NCI-H524 treated with DMSO at 0.1 percent for 48 hours (cell line): ENCODE data around the gene PHTF2.
A peak's percentile ranks its signal among the peaks of the same experiment; 100 is the strongest.
"Not testable (repeated sequence)": the region's sequence is repeated elsewhere in the genome, so short reads cannot be mapped to it uniquely, and the experiment has no call there.

Source experiments
- DNase-seq: peaks from one replicate; lab custom pipeline; 2025; lab: John Stamatoyannopoulos, UW

Gene PHTF2

DNA sequence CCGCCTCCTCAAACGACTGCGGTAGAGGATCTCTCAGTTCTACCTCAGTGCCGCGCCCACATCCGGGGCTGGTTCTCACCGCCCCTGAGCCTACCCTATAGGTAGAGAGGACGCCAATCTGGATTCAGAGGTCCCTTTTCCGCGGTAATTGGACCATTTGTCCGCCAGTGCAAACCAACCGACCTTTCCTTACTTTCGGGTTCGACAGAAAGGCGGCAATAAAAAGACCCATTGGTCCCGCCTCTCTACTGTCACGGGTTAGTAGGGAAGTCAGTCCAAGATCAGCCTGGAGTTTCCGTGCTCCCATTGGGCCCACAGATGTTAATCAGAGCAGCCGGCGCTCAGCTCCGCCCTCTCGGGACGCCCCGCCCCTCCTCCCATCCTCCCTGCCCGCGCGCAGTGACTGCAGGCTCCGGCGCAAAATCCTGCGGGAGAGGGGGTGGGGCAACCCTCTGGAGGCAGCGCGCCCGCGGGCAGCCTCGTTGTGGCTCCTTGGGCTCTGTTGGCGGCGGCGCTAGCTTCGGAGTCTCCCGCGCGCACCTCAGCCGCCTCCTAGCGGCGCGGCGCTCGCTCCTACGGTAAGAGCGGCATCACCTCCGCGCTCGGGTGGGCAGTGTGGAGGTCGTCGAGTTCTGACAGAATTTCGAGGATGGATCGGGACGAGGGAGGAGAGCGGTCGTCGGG is at the start of gene PHTF2, which contains the start of gene TMEM60:
Gene PHTF2, plus strand, starts transcription at position 380 of the 684 bp plus-strand sequence.
Gene TMEM60, minus strand, starts transcription at position 41 of the 684 bp plus-strand sequence. CDS start 4,061 bp downstream, outside the sequence.
- DNase-seq, result peak; percentile 98

DNA sequence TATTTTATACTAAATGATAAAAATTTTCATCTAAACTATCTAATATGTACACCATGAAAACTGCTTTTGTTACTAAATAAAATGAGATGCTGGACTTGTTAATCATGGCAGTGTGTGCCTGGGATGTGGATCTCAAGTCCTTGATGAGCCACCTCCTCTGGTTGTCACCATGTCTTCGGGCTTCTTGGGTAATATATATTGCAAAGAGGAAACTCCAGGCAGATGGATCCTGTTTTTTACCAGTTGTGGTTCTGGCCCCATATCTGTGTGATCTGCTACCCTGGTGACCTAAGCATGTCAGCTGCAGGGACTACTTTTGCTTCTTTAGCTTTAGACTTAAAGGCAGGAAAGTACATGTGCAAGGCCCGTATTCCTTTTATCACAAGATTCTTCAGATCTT is 46.6 kb upstream of the PHTF2 start:
- no peak for DNase-seq

DNA sequence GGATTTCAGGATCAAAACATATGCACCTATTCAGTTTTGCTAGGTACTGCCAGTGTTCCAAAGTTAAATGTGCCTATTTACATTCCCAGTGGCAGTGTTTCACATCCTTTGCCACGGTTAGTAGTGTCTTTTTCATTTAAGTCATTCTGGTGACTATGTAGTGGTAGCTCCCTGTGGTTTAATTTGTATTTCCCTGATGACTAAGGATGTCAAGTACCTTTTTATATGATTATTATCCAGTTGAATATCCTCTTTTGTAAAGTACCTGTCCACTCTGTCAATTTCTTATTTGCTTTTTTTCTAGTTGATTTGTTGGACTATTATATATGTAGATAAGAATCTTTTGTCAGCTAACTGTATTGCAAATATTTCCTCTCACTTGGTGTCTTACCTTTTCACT is 45.4 kb upstream of the PHTF2 start:
- DNase-seq, result no peak

DNA sequence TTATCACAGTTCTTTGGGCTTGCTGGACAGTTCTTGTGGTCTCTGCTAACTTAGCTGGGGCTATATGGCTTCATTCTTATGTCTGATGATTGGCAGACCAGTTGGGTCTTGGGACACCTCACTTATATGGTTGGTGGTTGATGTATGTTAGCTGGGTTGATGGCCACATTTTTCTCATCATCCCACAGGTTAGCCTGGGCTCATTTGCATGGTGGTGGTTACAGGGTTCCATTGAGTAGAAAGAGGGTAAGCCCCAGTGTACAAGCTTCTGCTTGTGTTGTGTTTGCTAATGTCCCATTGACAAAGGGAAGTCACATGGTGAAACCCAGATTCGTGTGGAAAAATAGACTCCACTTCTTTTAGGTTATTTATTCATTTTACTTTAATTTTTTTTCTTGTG is 41.0 kb upstream of the PHTF2 start:
- no peak for DNase-seq

DNA sequence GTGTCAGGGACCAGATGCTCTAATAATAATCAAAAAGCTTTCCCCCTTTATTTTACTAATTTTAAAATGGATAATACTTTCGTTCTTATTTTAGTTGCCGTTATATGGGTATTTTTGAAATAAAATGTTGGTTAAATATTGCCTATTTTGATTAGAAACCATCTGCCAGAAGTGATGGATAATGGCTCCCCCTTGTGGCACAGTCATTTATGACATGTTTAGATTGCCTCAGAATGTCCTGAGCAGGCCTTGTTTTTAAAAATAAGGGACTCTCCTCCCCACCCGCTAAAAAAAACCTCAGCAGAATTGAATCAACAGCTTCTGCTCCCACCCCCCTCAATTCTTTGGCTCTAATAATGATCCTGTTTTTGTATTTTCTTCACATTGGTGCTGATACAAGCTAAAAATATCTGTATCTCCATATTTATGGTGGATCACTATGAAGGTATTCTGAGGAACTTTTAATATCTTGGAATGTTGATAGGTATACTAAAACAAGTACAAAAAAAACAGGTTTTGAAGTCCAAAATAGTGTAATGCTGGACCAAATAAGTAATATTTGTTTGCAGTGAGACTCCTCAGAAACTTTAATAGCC is 39.2 kb upstream of the PHTF2 start:
- DNase-seq, result no peak

DNA sequence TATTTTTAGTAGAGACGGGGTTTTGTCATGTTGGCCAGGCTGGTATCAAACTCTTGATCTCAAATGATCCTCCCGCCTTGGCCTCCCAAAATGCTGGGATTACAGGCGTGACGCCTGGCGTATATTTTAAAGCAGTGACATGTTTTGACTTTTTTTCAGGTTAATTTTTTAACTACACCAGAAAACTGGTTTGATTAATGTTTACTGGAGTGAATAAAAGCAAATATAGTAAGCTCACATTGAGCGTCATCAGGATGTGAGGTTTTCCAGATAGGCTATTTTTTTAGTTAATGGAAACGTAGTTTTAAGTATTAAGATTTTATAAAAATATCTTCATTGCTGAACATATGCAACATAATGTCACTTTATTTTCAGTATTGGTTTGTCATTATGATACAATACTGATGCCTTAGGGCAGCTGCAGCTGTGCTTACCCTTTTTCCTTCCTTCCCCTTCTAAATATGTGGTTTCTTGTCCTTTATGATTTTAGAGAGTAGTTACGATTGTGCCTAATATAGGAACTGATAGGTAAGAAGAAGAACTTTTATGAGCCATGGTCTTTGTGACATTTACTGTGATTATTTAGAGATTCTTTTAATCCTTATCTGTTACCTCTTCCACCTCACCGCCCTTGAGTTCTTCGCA is 37.6 kb upstream of the PHTF2 start:
- DNase-seq, result no peak

DNA sequence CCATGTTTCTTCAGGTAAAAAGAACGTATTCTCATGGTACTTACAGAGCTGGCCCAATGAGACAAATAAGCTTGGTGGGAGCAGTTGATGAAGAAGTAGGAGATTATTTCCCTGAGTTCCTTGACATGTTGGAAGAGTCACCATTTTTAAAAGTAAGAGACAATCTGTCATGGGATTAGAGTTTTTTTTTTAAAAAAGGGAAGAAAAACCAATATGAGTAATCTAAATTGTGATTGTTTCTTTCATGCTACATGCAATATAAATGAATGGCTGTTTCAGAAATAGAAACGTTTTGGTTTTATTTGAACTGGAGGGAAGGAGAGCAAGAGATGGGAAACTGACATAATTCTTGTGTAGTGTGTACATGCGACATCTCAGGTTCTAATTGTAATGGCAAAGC is 33.1 kb upstream of the PHTF2 start:
- DNase-seq, result no peak

DNA sequence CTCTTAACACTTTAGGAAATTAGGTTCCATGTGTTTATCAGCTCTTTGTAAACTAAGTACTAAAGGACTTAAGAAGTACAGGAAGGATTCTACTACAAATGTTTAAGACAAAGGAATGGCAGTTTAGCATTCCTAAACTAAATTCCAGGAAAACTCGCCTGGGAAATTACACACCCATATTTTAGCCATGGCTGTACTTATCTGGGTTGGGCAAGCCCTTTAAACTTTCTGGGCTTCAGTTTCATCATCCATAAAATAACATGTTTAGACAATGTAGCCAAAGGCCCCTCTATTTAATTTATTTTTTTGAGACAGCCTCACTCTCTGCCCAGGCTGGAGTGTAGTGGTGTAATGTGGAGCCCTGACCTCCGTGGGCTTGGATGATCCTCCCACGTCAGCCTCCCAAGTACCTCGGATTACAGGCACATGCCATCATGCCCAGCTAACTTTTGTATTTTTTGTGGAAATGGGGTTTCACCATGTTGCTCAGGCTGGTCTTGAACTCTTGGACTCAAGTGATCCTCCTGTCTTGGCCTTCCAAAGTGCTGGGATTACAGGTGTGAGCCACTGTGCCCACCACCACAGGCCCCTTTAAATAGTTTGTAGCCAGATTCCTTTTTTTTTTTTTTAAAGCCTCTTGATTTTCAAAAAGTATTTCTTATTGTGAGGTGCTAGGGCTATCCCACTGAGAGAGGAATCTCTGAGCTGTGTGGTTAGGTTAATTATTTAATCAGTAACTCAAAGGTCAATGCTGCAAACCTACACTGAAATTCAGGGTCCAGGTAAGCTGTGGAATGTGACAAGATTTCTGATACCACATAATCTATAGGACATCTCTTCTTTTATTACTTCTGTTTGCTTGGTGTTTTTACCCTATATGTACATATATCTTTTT is 32.4 kb upstream of the PHTF2 start:
- DNase-seq, result no peak

DNA sequence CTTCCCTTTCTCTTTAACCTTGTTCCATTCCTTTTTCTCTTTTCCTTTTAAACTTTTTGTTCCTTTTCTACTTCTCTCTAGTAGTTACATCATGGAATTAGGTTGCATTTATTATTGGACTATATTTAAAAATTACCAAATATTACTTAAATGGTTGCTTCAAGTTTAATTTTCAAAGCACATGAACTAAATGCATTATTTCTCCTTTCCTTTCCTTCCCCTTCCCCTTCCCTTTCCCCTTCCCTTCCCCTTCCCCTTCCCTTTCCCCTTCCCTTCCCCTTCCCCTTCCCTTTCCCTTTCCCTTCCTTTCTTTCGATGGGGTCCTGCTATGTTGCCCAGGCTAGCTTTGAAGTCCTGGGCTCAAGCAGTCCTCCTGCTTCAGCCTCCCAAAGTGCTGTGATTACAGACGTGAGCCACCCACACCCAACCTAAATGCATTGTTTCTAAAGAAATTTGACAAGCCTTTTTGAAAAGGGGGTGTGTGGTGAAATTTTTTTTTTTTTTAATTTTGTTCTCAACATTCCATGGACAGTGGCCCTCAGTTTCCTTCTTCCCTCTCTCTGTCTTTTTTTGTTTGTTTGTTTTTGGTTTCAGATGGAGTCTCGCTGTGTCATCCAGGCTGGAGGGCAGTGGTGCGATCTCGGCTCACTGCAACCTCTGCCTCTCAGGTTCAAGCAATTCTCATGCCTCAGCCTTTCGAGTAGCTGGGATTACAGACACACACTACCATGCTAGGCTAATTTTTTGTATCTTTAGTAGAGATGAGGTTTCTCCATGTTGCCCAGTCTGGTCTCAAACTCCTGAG is 31.6 kb upstream of the PHTF2 start:
- no peak for DNase-seq

DNA sequence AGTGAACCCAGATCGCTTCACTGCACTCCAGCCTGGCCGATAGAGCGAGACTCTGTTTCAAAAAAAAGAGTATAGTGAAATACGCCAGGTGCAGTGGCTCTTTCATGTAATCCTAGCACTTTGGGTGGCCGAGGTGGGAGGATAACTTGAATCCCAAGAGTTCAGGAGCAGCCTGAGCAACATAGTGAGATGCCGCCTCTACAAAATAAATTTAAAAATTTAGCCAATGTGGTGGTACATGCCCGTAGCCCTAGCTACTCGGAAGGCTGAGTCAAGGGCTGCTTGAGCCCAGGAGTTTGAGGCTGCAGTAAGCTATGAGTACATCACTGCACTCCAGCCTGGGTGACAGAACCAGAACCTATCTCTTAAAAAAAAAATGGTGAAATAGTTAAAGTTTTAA is 28.3 kb upstream of the PHTF2 start:
- no peak for DNase-seq

DNA sequence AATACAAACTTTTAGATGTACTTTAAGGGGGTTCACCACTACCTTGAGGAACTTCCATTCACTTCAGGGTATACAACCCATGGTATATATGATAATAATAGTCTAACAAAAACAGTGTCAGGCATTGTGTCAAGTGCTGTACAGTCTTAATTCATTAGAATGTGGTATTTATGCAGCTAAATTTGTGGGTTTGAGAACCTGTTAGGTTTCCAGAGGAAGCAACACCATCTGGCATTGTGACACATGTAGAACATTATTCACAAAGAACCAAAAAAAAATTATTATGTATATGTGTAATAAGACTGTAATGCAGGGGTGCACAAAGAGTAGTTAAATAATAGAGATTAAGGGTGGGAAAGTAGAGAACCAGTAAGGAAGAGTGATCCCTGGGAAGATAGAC is 26.7 kb upstream of the PHTF2 start:
- DNase-seq, result no peak

DNA sequence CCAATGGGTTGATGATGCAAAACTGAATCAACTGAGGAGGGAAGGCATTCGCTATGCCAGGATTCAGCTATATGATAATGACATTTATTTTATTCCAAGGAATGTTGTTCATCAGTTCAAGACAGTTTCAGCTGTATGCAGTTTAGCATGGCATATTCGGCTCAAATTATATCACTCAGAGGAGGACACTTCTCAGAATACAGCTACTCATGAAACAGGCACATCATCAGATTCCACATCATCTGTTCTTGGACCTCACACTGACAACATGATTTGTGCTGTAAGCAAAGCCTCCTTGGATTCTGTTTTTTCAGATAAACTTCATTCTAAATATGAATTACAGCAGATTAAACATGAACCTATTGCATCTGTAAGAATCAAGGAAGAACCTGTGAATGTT is 20.0 kb upstream of the PHTF2 start:
- no peak for DNase-seq

DNA sequence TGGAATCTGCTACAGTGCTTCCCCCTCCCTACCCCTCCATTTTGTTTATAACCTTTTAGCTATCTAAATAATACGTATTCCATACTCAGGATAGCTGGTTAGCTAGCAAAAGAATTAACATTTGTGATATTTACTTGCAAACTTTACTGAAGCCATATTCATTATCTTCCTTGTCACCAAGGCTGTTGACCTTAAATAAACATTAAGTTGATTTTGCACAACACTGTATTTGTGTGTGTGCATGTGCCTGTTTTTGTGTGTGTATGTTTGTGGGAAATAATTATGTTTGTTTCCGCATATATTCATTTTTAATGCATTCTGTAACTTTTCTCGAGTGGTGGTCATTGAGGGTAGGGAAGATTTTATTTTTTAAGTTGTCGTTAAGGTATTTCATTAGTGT is 16.2 kb upstream of the PHTF2 start:
- no peak for DNase-seq

DNA sequence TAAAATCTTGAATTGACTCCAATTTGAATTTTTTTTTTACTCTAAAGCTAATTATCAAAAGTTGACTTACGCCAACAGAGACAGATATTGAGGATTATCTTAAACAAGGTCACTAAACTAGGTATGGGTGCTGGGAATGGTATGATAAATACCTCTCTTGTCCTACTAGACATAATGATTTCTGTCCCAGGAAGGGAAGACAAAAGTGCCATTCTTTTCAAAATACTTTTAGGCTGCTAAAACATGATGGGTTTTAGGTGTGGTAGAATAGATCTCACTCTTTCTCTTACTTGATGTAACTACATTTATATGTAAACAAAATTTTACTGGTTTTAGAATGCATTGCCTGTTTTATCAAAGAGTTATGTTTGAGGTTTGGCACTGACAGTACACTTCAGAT is 15.5 kb upstream of the PHTF2 start:
- no peak for DNase-seq

DNA sequence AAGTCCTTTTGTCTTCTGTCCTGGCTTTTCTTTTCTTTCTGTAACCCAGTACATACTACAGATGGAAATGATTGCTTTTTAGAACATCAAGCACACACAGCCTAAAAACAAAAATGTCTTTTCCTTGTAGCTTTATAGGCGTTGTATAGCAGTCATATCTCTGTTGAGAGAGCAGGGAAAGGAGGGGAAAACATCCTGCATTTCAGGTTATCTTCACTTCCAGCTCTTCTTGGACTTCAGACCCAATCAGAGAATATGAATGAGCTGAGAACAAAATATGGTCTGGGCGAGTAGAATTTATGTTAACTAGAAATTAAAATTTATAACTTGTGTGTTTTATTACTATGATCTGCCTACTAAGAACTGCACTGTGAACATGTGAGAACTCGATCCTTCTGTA is 15.0 kb upstream of the PHTF2 start:
- DNase-seq, result no peak

DNA sequence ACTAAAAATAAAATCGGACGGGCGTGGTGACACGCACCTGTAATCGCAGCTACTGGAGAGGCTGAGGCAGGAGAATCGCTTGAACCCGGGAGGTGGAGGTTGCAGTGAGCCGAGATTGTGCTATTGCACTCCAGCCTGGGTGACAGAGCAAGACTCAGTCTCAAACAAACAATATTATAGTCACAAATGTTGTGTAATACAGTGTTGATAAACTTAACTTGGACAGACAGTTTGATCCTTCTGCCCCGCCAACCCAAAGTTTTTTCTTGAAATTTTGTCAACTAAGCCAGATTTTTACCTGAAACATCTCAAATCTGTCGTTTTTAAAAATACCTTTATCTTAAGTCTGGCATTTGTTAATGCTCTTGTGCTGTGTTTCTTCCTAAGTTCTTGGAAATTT is 14.1 kb upstream of the PHTF2 start:
- not testable (repeated sequence) for DNase-seq

DNA sequence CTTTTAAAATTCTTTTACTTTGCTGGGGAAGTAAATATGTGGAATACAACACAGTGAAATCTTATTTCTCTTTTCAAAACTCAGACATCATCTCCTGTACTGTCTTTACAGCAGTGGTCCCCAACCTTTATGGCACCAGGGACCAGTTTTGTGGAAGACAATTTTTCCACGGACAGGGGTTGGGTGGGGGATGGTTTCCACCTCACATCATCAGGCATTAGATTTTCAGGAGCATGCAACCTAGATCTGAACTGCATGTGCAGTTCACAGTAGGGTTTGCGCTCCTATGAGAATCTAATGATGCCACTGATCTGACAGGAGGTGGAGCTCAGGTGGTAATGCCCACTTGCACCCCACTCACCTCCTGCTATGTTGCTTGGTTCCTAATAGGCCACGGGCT is 12.6 kb upstream of the PHTF2 start:
- DNase-seq, result no peak

DNA sequence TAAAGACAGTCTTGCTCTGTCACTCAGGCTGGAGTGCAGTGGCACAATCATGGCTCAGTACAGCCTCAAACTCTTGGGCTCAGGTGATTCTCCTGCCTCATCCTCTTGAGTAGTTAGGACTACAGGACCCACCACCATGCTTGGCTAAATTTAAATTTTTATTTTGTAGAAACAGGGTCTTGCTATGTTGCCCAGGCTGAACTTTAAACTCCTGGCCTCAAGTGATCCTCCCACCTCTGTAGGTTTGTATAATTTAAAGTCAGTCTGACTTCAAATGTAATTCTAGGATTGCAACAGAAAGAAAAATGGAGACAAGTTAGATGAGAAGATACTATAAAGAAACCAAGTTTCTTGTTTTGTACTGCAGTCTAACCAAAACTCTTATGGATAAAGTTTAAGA is 11.8 kb upstream of the PHTF2 start:
- DNase-seq, result no peak

DNA sequence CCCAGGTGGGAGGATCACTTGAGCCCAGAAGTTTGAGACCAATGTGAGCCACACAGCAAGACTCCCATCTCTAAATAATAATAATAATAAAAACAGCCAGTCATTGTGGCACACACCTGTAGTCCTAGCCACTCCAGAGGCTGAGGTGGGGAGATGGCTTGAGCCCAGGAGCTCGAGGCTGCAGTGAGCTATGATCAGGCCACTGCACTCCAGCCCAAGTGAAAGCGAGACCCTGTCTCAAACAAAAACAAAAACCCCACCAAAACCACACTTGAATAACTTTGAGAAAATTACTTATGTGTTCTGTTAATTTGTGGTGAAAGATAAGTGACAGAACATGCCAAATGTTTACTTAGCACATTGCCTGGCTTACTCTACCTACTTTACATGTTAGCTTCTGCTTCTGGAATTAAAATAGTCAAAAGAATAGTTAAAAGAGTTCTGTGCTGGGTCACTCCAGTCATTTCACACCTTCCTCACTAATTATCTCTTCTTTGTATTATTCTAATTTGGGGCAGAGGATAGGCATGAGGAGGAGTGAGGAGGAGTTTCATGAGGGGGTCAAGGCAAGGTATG is 10.2 kb upstream of the PHTF2 start:
- no peak for DNase-seq

DNA sequence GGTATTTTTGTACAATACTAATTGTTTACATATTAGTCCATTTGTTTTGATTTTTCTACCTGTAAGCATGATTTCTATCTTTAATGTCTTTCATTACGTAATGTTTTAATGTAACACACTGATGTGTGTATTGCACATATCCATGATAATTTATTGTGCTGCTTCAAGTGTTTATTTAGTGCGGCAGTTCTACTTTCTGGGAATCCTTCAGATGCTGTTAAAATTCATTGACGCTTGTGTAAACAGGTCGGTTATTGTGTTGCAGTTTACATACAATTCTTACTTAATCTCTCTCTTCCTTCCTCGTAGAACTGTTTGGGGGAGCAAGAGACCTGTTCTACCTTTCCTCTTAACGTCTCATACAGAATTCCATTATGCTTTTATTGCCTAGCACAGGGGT is 7.2 kb upstream of the PHTF2 start:
- DNase-seq, result no peak

DNA sequence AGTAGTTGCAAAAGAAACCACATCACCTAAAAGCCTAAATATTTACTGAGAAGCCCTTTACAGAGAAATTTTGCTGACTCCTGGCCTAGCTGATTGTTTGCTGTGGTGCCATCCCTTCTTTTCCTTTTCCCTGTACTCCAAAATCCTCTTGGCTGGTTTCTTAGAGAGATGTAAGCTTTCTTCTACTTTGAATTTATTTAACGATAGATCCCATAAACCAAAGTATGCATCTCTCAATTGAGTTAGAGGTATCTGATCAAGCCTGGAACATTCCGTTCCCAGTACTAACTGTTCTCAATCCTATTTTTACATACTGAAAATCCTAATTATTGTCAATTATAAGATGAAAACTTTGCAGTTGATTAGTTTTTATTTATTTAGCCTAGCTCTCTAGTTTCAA is 6.6 kb upstream of the PHTF2 start:
- DNase-seq, result no peak
